Measurements from ENCODE around the gene NGLY1. TPM values are rescaled to one million over a fixed set of nuclear protein-coding genes. Genes with fewer than 3 reads are reported as not detected.

Gene NGLY1
- total RNA-seq, 2 experiments from 2014 or later: 88.1 to 142 TPM

- H3K4me3 ChIP-seq (ENCODE audit: low read depth, low read length, poor library complexity, severe bottlenecking): peak overlapping the region; percentile 90
- no peak for DNase-seq (ENCODE audit: low spot score)
- peaks cover 77% of the 10 kb centered on the region for H3K79me2 ChIP-seq (ENCODE audit: insufficient read depth, low read depth, low read length)
- H3K9me3 ChIP-seq (ENCODE audit: low read length): peaks cover 7% of the 10 kb centered on the region; the same call in 1 of the 2 replicates
- H3K4me2 ChIP-seq (ENCODE audit: low read length): peak overlapping the region; percentile 88
- CTCF ChIA-PET (ENCODE audit: unreplicated experiment): no interaction called here
- H3K36me3 ChIP-seq (ENCODE audit: insufficient read depth, low read length): peaks cover 59% of the 10 kb centered on the region
- no peak overlapping the region for H2AFZ ChIP-seq (ENCODE audit: low read length)
- H3K27ac ChIP-seq (ENCODE audit: low read depth, low read length, poor library complexity, severe bottlenecking): peak overlapping the region; percentile 90
- intact Hi-C loops (cut with micrococcal nuclease; ENCODE audit: unreplicated experiment): loop anchor here (1.0 kb wide), 2 partner anchors 54 to 132 kb away; no protein-coding TSS in a partner anchor
- TF ChIP-seq CTCF (conservative IDR thresholded peaks at IDR 0.05; ENCODE audit: low read length) (no peak), EZH2phosphoT487 (IDR thresholded peaks at IDR 0.05; ENCODE audit: borderline replicate concordance, low read depth, low read length) (no peak)
- H4K20me1 ChIP-seq (ENCODE audit: insufficient read depth, low read length): 0 out of 2 replicates have a peak, but pooled peaks cover 3% of the 10 kb centered on the region
- POLR2A ChIA-PET: interaction anchor here (0.6 to 2.3 kb wide), 11 partner anchors 11 to 140 kb away, joined by 3 to 11 read pairs (median 4); no protein-coding TSS in a partner anchor
- no peaks in the 10 kb centered on the region for H3K9me2 ChIP-seq (ENCODE audit: insufficient read depth, low read length)
- peaks cover 36% of the 10 kb centered on the region for H3K4me1 ChIP-seq (ENCODE audit: insufficient read depth, low read length, poor library complexity, severe bottlenecking)
- no TSS peak for BruUV-seq (replicated peaks)
These were observed 2.6 kb downstream of the NGLY1 start for GRCh38 chr3:25780618-25781017.

GRCh38 chr3:25775936-25776335 lies 7.3 kb downstream of the NGLY1 start:
- H3K4me3 ChIP-seq (ENCODE audit: low read depth, low read length, poor library complexity, severe bottlenecking): no peak overlapping the region
- H3K4me2 ChIP-seq (ENCODE audit: low read length): no peak overlapping the region
- peaks cover 16% of the 10 kb centered on the region for H3K4me1 ChIP-seq (ENCODE audit: insufficient read depth, low read length, poor library complexity, severe bottlenecking)
- intact Hi-C loops (cut with micrococcal nuclease; ENCODE audit: unreplicated experiment): no loop called here
- no peak overlapping the region for H2AFZ ChIP-seq (ENCODE audit: low read length)
- no peaks in the 10 kb centered on the region for H4K20me1 ChIP-seq (ENCODE audit: insufficient read depth, low read length)
- no peak for DNase-seq (ENCODE audit: low spot score)
- ChIA-PET POLR2A (interaction anchor here (1.1 to 1.8 kb wide), 2 partner anchors 18 to 52 kb away, joined by 3 to 5 read pairs; no protein-coding TSS in a partner anchor), CTCF (ENCODE audit: unreplicated experiment) (no interaction called here)
- no peaks in the 10 kb centered on the region for H3K9me2 ChIP-seq (ENCODE audit: insufficient read depth, low read length)
- TF ChIP-seq CTCF (conservative IDR thresholded peaks at IDR 0.05; ENCODE audit: low read length) (no peak), EZH2phosphoT487 (IDR thresholded peaks at IDR 0.05; ENCODE audit: borderline replicate concordance, low read depth, low read length) (no peak)
- peaks cover 28% of the 10 kb centered on the region; the same call in 1 of the 2 replicates for H3K9me3 ChIP-seq (ENCODE audit: low read length)
- peaks cover 100% of the 10 kb centered on the region for H3K36me3 ChIP-seq (ENCODE audit: insufficient read depth, low read length)
- BruUV-seq (replicated peaks): no TSS peak
- H3K79me2 ChIP-seq (ENCODE audit: insufficient read depth, low read depth, low read length): peaks cover 75% of the 10 kb centered on the region
- H3K27ac ChIP-seq (ENCODE audit: low read depth, low read length, poor library complexity, severe bottlenecking): no peak overlapping the region

GRCh38 chr3:25768851-25769250 lies 14.4 kb downstream of the NGLY1 start:
- Histone ChIP-seq H3K4me2 (ENCODE audit: low read length) (no peak overlapping the region), H2AFZ (ENCODE audit: low read length) (no peak overlapping the region), H3K9me2 (ENCODE audit: insufficient read depth, low read length) (no peaks in the 10 kb centered on the region), H3K27ac (ENCODE audit: low read depth, low read length, poor library complexity, severe bottlenecking) (no peak overlapping the region), H3K4me1 (ENCODE audit: insufficient read depth, low read length, poor library complexity, severe bottlenecking) (peaks cover 9% of the 10 kb centered on the region), H3K36me3 (ENCODE audit: insufficient read depth, low read length) (peaks cover 98% of the 10 kb centered on the region), H4K20me1 (ENCODE audit: insufficient read depth, low read length) (no peaks in the 10 kb centered on the region), H3K4me3 (ENCODE audit: low read depth, low read length, poor library complexity, severe bottlenecking) (no peak overlapping the region), H3K79me2 (ENCODE audit: insufficient read depth, low read depth, low read length) (peaks cover 80% of the 10 kb centered on the region; the same call in 1 of the 2 replicates), H3K9me3 (ENCODE audit: low read length) (peaks cover 25% of the 10 kb centered on the region; the same call in 1 of the 2 replicates)
- DNase-seq (ENCODE audit: low spot score): no peak
- CTCF ChIA-PET (ENCODE audit: unreplicated experiment): no interaction called here
- intact Hi-C loops (cut with micrococcal nuclease; ENCODE audit: unreplicated experiment): no loop called here
- TF ChIP-seq EZH2phosphoT487 (IDR thresholded peaks at IDR 0.05; ENCODE audit: borderline replicate concordance, low read depth, low read length): no peak
- no peak for TF ChIP-seq CTCF (conservative IDR thresholded peaks at IDR 0.05; ENCODE audit: low read length)
- no TSS peak for BruUV-seq (replicated peaks)
- POLR2A ChIA-PET: interaction anchor here (0.7 to 2.5 kb wide), 2 partner anchors 12 to 34 kb away, joined by 3 to 11 read pairs; no protein-coding TSS in a partner anchor
